ENCODE results near the gene AVEN. TPM values are rescaled to one million over a fixed set of nuclear protein-coding genes. Genes with fewer than 3 reads are reported as not detected.

AVEN gene, protein sequence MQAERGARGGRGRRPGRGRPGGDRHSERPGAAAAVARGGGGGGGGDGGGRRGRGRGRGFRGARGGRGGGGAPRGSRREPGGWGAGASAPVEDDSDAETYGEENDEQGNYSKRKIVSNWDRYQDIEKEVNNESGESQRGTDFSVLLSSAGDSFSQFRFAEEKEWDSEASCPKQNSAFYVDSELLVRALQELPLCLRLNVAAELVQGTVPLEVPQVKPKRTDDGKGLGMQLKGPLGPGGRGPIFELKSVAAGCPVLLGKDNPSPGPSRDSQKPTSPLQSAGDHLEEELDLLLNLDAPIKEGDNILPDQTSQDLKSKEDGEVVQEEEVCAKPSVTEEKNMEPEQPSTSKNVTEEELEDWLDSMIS
- 46.8 and 47.4 TPM in 2 replicates for total RNA-seq

DNA sequence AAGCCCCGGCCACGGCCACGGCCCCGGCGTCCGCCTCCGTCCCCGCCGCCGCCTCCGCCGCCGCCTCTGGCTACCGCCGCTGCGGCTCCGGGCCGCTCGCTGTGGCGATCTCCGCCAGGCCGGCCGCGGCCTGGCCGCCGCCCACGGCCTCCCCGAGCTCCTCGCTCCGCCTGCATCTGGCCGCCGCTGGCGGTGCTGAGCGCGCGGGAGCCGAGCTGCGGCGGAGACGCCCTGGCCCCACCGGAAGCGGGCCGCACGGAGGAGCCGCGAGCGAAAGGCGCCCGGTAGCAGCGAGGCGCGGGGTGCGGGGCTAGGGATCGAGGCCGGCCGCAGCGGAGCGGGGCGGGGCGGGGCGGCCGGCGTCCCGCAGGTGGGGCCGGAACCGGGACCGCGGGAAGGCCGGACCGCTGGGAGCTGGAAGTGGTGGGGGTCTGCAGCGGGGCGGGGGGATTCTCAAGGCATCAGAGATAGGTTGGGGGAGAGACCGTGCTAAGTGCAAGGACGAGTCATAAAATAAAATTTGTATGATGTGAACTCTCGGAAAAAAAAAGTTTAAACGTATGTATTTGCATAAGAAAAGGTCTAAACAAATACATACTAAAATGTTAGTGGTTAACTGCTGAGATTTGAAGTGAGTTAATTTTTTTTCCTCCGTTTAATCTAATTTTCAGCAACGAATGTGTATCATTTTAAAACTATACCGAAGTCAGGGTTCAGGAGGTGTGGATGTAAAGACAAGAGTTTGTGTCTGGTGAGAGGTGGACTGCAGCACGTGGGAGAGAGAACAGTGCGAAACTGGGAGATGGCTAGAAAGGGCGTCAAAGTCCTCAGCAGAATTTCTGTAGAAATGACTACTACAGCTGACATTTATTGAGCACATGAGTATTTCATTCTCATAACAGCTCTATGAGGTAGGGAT, at the start of gene AVEN:
Gene AVEN (minus strand): TSS at position 334 of the 919 bp plus-strand sequence. CDS start 158 bp downstream, at position 176.

DNA sequence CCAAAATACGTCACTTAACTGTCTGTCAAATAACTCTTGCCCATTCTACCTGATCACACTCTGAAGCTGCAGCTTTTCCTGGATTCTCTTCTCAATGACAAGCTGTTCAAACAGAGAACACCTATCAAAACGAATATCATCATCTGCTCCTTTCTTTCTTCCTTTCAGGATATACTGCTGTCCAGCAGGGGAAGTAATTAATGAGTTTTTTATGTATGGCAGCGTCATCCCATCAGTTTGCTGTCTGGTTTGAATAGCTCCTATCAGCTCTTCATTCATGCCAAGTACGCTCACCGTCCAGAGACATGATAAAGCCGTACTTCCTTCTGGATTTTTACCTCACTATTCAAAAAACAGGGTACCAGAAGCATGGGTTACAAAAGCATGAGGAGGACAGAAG, 70.8 kb downstream of the AVEN start, which contains the start of gene CHRM5:
Gene CHRM5 (plus strand): TSS at position 274 of the 400 bp plus-strand sequence. CDS start 94,221 bp downstream, outside the sequence.

Other genes with a start within 250 kb of the AVEN start
- not detected in 2 replicates for gene CHRM5, start 70.7 kb downstream of the AVEN start, total RNA-seq
- gene EMC7, start 62.7 kb upstream of the AVEN start, total RNA-seq, result 41.7 and 102 TPM in 2 replicates
- gene PGBD4, start 62.9 kb upstream of the AVEN start, total RNA-seq, result 1.9 and 2.5 TPM in 2 replicates
- 44.9 and 47.1 TPM in 2 replicates for gene KATNBL1, start 170.9 kb upstream of the AVEN start, total RNA-seq
- 181 and 230 TPM in 2 replicates for gene EMC4, start 185.8 kb upstream of the AVEN start, total RNA-seq

Measured in regular cardiac myocyte (primary cell).